SK-N-SH (cell line): ENCODE data around the gene ACSF3. TPM values are rescaled to one million over a fixed set of nuclear protein-coding genes. Genes with fewer than 3 reads are reported as not detected.

Experiments
- CTCF ChIA-PET: fragments of 300-600, 350-600 bp; formaldehyde crosslinking; extraction: SDS; loops from one replicate; lab custom pipeline; 2021; lab: Yijun Ruan, JAX
- POLR2A ChIA-PET: fragments of 350-600 bp; sonication (Branson Sonifier 250); formaldehyde crosslinking; extraction: SDS; loops from one replicate; lab custom pipeline; 2020; ENCODE audit warnings: antibody characterized with exemption, inconsistent platforms; lab: Yijun Ruan, JAX
- DNase-seq: peaks from one replicate; pipeline ENCODE4 v3.0.0; 2012
- H2AFZ ChIP-seq: fragments of 200-600 bp; sonication (generic); 2 replicates; pipeline ENCODE4 v1.8.1; 2016; ENCODE audit warnings: antibody characterized with exemption, mild to moderate bottlenecking, low read depth
- H3F3A ChIP-seq: fragments of 200-600 bp; sonication (generic); replicated peaks from 2 replicates; pipeline ENCODE3; 2016; ENCODE audit warnings: antibody characterized with exemption, mild to moderate bottlenecking; ENCODE audit not compliant: insufficient read depth
- H3K27ac ChIP-seq, 2 experiments: fragments of 200-500 bp in 1 of 2; fragments of 200-600 bp in 1 of 2; sonication (Bioruptor generic) in 1 of 2; sonication (generic), shearing (Covaris generic) in 1 of 2; 2 replicates each; pipeline versions ENCODE4 v1.5.1 to v1.6.1; 2014 to 2016; ENCODE audit warnings: low read depth in 2 of 2, inconsistent platforms in 1 of 2, low read length in 1 of 2, mild to moderate bottlenecking in 1 of 2, mixed read lengths in 1 of 2
- H3K27me3 ChIP-seq: fragments of 200-600 bp; sonication (generic), shearing (Covaris generic); 2 replicates; pipeline ENCODE4 v1.6.1; 2016; ENCODE audit warnings: mixed run types; ENCODE audit not compliant: insufficient read depth
- H3K36me3 ChIP-seq, 2 experiments: fragments of 200-500 bp in 1 of 2; fragments of 200-600 bp in 1 of 2; sonication (Bioruptor generic) in 1 of 2; sonication (generic) in 1 of 2; replicated peaks in 1 of 2; 2 replicates each; pipeline versions ENCODE3 to v1.5.1; 2014 to 2016; ENCODE audit warnings: low read length in 1 of 2, mild to moderate bottlenecking in 1 of 2; ENCODE audit not compliant: insufficient read depth in 2 of 2, control insufficient read depth in 1 of 2
- H3K4me1 ChIP-seq, 2 experiments: fragments of 200-500 bp in 1 of 2; fragments of 200-600 bp in 1 of 2; sonication (Bioruptor generic) in 1 of 2; sonication (generic), shearing (Covaris generic) in 1 of 2; 2 replicates each; pipeline versions ENCODE4 v1.5.1 to v1.6.1; 2014 to 2016; ENCODE audit warnings: low read depth in 1 of 2, low read length in 1 of 2, mixed run types in 1 of 2; ENCODE audit not compliant: insufficient read depth in 2 of 2, control insufficient read depth in 1 of 2
- H3K4me2 ChIP-seq: fragments of 200-600 bp; sonication (generic), shearing (Covaris generic); 2 replicates; pipeline ENCODE4 v1.6.1; 2017; ENCODE audit warnings: mixed run types
- H3K4me3 ChIP-seq, 2 experiments: fragments of 200-500 bp in 1 of 2; fragments of 200-600 bp in 1 of 2; sonication (Bioruptor generic) in 1 of 2; sonication (generic), shearing (Covaris generic) in 1 of 2; 2 replicates each; pipeline versions ENCODE4 v1.5.1 to v1.8.1; 2014 to 2016; ENCODE audit warnings: low read depth in 2 of 2, inconsistent platforms in 1 of 2, low read length in 1 of 2, mild to moderate bottlenecking in 1 of 2, mixed read lengths in 1 of 2, moderate library complexity in 1 of 2
- H3K79me2 ChIP-seq: fragments of 200-600 bp; sonication (generic); 2 replicates; pipeline ENCODE4 v1.8.1; 2017; ENCODE audit warnings: mild to moderate bottlenecking; ENCODE audit not compliant: insufficient read depth
- H3K9ac ChIP-seq: fragments of 200-600 bp; sonication (generic); 2 replicates; pipeline ENCODE4 v1.6.1; 2017; ENCODE audit warnings: mixed run types
- H3K9me2 ChIP-seq: fragments of 200-600 bp; sonication (generic); 2 replicates; pipeline ENCODE4 v1.6.1; 2017; ENCODE audit warnings: mixed run types
- H3K9me3 ChIP-seq: fragments of 200-600 bp; sonication (generic); 2 replicates; pipeline ENCODE4 v1.6.1; 2017; ENCODE audit warnings: mixed run types, mild to moderate bottlenecking, moderate library complexity
- H4K20me1 ChIP-seq: fragments of 200-600 bp; sonication (generic); 2 replicates; pipeline ENCODE4 v1.6.1; 2017; ENCODE audit warnings: mild to moderate bottlenecking, mixed run types; ENCODE audit not compliant: insufficient read depth
- CHD2 ChIP-seq: fragments of 150-350 bp; IDR thresholded peaks from 2 replicates; pipeline ENCODE4 v1.6.1; 2018; ENCODE audit warnings: low read length; ENCODE audit not compliant: partially characterized antibody
- NFIC ChIP-seq: IDR thresholded peaks from 2 replicates; pipeline ENCODE4 v1.4.0; 2012; ENCODE audit warnings: borderline replicate concordance
- RCOR1 ChIP-seq: fragments of 150-350 bp; IDR thresholded peaks from 2 replicates; pipeline ENCODE4 v1.6.1; 2017; ENCODE audit warnings: antibody characterized with exemption, low read length
- REST ChIP-seq: IDR thresholded peaks from 2 replicates; pipeline ENCODE4 v1.6.1; 2012; ENCODE audit warnings: mild to moderate bottlenecking, low read depth, low read length, moderate library complexity
- TAF1 ChIP-seq: IDR thresholded peaks from 2 replicates; pipeline ENCODE4 v1.6.1; 2012; ENCODE audit warnings: low read depth, mild to moderate bottlenecking, low read length, moderate library complexity, borderline replicate concordance
- USF1 ChIP-seq: IDR thresholded peaks from 2 replicates; pipeline ENCODE4 v1.4.0; 2012; ENCODE audit warnings: low read depth, borderline replicate concordance
- USF2 ChIP-seq: fragments of 150-350 bp; IDR thresholded peaks from 2 replicates; pipeline ENCODE4 v1.6.1; 2017; ENCODE audit warnings: antibody characterized with exemption, low read length, low read depth, borderline replicate concordance
- WGBS: methylation state at CpG from one replicate; pipeline ENCODE4 v1.1.6; 2017; ENCODE audit warnings: low lambda C conversion rate; 5-methylcytosine and 5-hydroxymethylcytosine counted together
- polyA plus RNA-seq, 3 experiments: library from polyadenylated mRNA; depleted of rRNA; stranded (reverse); fragments of >200 nt; gene quantifications; 2 replicates each; pipeline ENCODE4 v1.2.3, GENCODE V29; 2012

The ACSF3 gene
- polyA plus RNA-seq, 1 of the 3 experiments (the other 2 are of a cell fraction) = 18.8 TPM

- Histone ChIP-seq H3K36me3 (no peaks in the 10 kb centered on the region), H4K20me1 (no peaks in the 10 kb centered on the region), H3F3A (no peaks in the 10 kb centered on the region), H3K4me2 (peak overlapping the region; percentile 92; the same call in 1 of the 2 replicates), H3K9me2 (no peaks in the 10 kb centered on the region), H3K27ac (no peak overlapping the region), H3K79me2 (no peaks in the 10 kb centered on the region), H3K9me3 (no peaks in the 10 kb centered on the region), H3K27me3 (peaks cover 14% of the 10 kb centered on the region; the same call in 1 of the 2 replicates), H3K4me3 (no peak overlapping the region), H2AFZ (no peak overlapping the region), H3K9ac (no peak overlapping the region), H3K4me1 (peaks cover 0 to 36% of the 10 kb centered on the region in 2 experiments; a peak in 1 of 4 replicates)
- ChIA-PET CTCF (interaction anchor here (0.6 to 4.2 kb wide), 11 partner anchors 8 to 206 kb away, joined by 3 to 29 read pairs (median 5); partner anchors contain the start of gene ACSF3), POLR2A (interaction anchor here (0.6 kb wide), 1 partner anchor 40 kb away, joined by 3 read pairs; the partner anchor contains the start of gene ACSF3)
- DNase-seq = no peak
- TF ChIP-seq CHD2 (no peak), NFIC (no peak)
- 55% methylated on average over 5 of the region's 16 CpGs for WGBS
Measured at GRCh38 chr16:89053725-89054029, 40.0 kb upstream of the ACSF3 start.

GRCh38 chr16:89054261-89054661 lies 39.4 kb upstream of the ACSF3 start:
- 50% methylated on average over 4 of the region's 15 CpGs for WGBS

More at GRCh38 chr16:89054261-89054661, 39.4 kb upstream of the ACSF3 start:
- H3K9me3 ChIP-seq = no peaks in the 10 kb centered on the region
- H3K4me2 ChIP-seq = no peak overlapping the region
- peaks cover 14% of the 10 kb centered on the region; the same call in 1 of the 2 replicates for H3K27me3 ChIP-seq
- no peaks in the 10 kb centered on the region for H3K9me2 ChIP-seq
- peaks cover 0 to 36% of the 10 kb centered on the region in 2 experiments; a peak in 1 of 4 replicates for H3K4me1 ChIP-seq
- no peaks in the 10 kb centered on the region for H3F3A ChIP-seq
- H3K27ac ChIP-seq = no peak overlapping the region
- CTCF ChIA-PET = interaction anchor here (1.1 to 4.2 kb wide), 5 partner anchors 11 to 284 kb away, joined by 3 to 29 read pairs (median 5); no protein-coding TSS in a partner anchor
- POLR2A ChIA-PET = no interaction called here
- no peaks in the 10 kb centered on the region for H3K79me2 ChIP-seq
- no peaks in the 10 kb centered on the region for H4K20me1 ChIP-seq
- no peak for DNase-seq
- no peaks in the 10 kb centered on the region for H3K36me3 ChIP-seq
- H3K9ac ChIP-seq = no peak overlapping the region
- no peak overlapping the region for H3K4me3 ChIP-seq
- H2AFZ ChIP-seq = no peak overlapping the region
- TF ChIP-seq TAF1 (no peak), REST (no peak), USF2 (no peak), RCOR1 (no peak), CHD2 (no peak), NFIC (no peak), USF1 (no peak)
- TF ChIP-seq, all 33 proteins: peak for 0
